ENCODE measurements around the gene PIAS4.

Gene PIAS4

DNA sequence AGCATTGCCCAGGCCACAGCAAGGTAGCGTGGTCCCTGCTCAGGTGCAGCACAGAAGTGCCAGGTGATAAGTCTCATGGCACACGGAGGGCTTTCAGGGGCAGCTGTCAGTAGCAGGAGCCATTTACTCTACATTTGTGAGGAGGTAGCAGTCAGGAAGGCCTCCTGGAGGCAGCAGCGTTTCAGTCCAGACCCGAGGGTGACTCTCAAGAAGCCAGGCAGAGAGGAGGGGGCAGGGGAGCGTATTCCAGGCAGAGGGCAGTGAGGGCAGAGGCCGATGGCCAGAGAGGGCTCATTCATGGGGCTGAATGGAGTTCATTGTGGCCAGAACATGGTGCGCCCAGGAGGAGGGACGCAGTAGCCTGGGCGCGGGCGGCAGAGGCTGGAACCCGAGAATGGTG, 8.9 kb downstream of the PIAS4 start:
- no peak overlapping the region for H3K4me3 Mint-ChIP-seq
- peaks cover 85% of the 10 kb centered on the region for H3K36me3 Mint-ChIP-seq (ENCODE audit: low read depth)
- intact Hi-C loops (cut with micrococcal nuclease), result no loop called here
- peaks cover 28% of the 10 kb centered on the region for H3K4me1 Mint-ChIP-seq (ENCODE audit: low read depth)
- H3K9me3 Mint-ChIP-seq, result no peaks in the 10 kb centered on the region
- H3K27me3 Mint-ChIP-seq, result no peaks in the 10 kb centered on the region
- H3K27ac Mint-ChIP-seq, result no peak overlapping the region

DNA sequence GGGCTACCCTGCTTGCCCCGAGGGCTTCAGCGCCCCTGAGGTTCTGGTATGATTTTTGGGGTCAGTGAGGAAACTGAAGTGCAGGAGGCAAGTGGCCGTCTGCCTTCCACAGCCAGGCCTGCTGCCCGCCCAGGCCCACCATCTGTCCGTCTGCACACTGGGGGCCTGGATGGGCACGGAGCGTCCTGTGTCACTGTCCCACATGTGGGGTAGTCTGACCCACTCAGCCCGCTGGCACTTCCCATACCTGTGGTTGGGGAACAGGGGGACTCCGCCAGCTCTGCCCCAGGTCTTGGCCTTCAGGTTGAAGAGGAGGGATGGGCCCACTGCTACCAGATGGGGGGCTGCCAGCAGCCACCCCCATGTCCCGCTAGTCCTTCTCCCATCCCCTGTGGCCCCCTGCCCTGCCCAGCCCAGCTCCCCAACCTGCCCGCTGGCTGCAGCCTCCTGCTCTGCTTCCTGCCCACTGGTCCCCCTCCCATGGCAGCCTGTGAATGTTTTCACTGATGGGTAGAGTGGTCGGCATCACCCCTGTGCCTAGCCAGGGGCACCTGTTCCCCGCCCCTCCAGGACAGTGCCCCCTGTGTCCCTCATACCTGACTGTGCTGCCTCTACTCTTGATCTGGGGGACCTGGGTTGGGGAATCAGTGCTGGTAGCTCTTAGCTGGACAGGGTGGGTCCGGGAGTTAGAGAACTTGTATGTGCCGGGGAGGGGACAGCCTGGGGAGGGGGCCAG, 9.5 kb downstream of the PIAS4 start:
- Mint-ChIP-seq H3K27ac (no peak overlapping the region), H3K36me3 (ENCODE audit: low read depth) (peaks cover 89% of the 10 kb centered on the region), H3K4me3 (no peak overlapping the region), H3K4me1 (ENCODE audit: low read depth) (peaks cover 27% of the 10 kb centered on the region), H3K27me3 (no peaks in the 10 kb centered on the region), H3K9me3 (no peaks in the 10 kb centered on the region)
- intact Hi-C loops (cut with micrococcal nuclease), result no loop called here

- H3K36me3 Mint-ChIP-seq (ENCODE audit: low read depth), result peaks cover 89% of the 10 kb centered on the region
- no peaks in the 10 kb centered on the region for H3K27me3 Mint-ChIP-seq
- no peaks in the 10 kb centered on the region for H3K9me3 Mint-ChIP-seq
- intact Hi-C loops (cut with micrococcal nuclease), result no loop called here
- H3K4me1 Mint-ChIP-seq (ENCODE audit: low read depth), result peaks cover 27% of the 10 kb centered on the region
- no peak overlapping the region for H3K27ac Mint-ChIP-seq
- no peak overlapping the region for H3K4me3 Mint-ChIP-seq
Measured at GRCh38 chr19:4018140-4018613, 10.6 kb downstream of the PIAS4 start.

GRCh38 chr19:4018775-4019504, 11.4 kb downstream of the PIAS4 start:
- Mint-ChIP-seq H3K4me1 (ENCODE audit: low read depth) (peaks cover 26% of the 10 kb centered on the region), H3K36me3 (ENCODE audit: low read depth) (peaks cover 89% of the 10 kb centered on the region), H3K4me3 (no peak overlapping the region), H3K9me3 (no peaks in the 10 kb centered on the region), H3K27ac (no peak overlapping the region), H3K27me3 (no peaks in the 10 kb centered on the region)
- intact Hi-C loops (cut with micrococcal nuclease), result no loop called here

DNA sequence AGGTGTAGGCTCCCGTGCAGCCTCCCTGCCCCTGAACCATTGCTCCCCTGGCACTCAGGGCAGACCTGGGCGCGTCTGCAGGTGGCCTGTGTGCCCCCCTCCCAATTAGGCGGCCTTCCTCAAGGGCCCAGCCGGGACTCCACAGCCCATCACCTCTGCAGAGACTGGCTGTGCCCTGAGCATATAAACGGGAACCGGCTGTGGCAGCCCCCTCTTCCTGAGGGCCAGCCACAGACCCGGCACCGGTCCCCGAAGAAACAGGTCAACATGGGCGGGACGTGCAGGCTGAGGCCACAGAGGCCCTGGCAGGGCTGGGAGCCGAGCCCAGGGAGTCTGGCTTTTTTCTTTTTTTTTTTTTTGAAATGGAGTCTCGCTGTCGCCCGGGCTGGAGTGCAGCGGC, 12.0 kb downstream of the PIAS4 start:
- H3K4me3 Mint-ChIP-seq, result no peak overlapping the region
- H3K27me3 Mint-ChIP-seq, result no peaks in the 10 kb centered on the region
- H3K9me3 Mint-ChIP-seq, result no peaks in the 10 kb centered on the region
- H3K27ac Mint-ChIP-seq, result no peak overlapping the region
- H3K4me1 Mint-ChIP-seq (ENCODE audit: low read depth), result peaks cover 20% of the 10 kb centered on the region
- intact Hi-C loops (cut with micrococcal nuclease), result no loop called here
- peaks cover 89% of the 10 kb centered on the region for H3K36me3 Mint-ChIP-seq (ENCODE audit: low read depth)

- H3K9me3 Mint-ChIP-seq, result no peaks in the 10 kb centered on the region
- no peaks in the 10 kb centered on the region for H3K27me3 Mint-ChIP-seq
- no peak overlapping the region for H3K27ac Mint-ChIP-seq
- intact Hi-C loops (cut with micrococcal nuclease), result no loop called here
- peaks cover 90% of the 10 kb centered on the region for H3K36me3 Mint-ChIP-seq (ENCODE audit: low read depth)
- H3K4me3 Mint-ChIP-seq, result no peak overlapping the region
- peaks cover under 1% of the 10 kb centered on the region for H3K4me1 Mint-ChIP-seq (ENCODE audit: low read depth)
Measured at GRCh38 chr19:4023600-4024398, 16.3 kb downstream of the PIAS4 start.

DNA sequence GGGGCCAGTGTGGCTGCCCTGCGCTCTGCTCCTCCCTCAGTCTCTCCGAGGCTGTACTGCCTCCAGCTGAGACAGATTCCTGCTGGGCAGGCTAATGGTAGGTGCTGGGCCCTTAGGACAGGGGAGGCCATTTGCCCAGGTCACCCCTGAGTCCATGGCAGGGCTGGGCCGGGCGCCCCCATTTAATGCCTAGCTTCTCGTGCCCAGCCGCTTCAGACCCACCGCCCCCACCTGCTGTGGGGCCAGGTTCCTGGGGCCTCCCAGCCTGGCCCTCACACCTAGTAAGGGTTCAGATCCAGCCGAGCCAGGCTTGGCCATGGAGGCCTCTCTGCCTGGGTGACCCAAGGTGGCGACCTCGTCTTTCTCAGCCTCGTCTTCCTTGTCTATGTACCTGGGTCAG, 17.8 kb downstream of the PIAS4 start:
- Mint-ChIP-seq H3K9me3 (no peaks in the 10 kb centered on the region), H3K4me1 (ENCODE audit: low read depth) (no peaks in the 10 kb centered on the region), H3K27ac (no peak overlapping the region), H3K36me3 (ENCODE audit: low read depth) (peaks cover 91% of the 10 kb centered on the region), H3K27me3 (no peaks in the 10 kb centered on the region), H3K4me3 (no peak overlapping the region)
- intact Hi-C loops (cut with micrococcal nuclease), result no loop called here

GRCh38 chr19:4027146-4027545, 19.6 kb downstream of the PIAS4 start:
- Mint-ChIP-seq H3K36me3 (ENCODE audit: low read depth) (peaks cover 100% of the 10 kb centered on the region), H3K4me1 (ENCODE audit: low read depth) (no peaks in the 10 kb centered on the region), H3K9me3 (no peaks in the 10 kb centered on the region), H3K27me3 (no peaks in the 10 kb centered on the region), H3K27ac (no peak overlapping the region), H3K4me3 (no peak overlapping the region)
- intact Hi-C loops (cut with micrococcal nuclease), result no loop called here

DNA sequence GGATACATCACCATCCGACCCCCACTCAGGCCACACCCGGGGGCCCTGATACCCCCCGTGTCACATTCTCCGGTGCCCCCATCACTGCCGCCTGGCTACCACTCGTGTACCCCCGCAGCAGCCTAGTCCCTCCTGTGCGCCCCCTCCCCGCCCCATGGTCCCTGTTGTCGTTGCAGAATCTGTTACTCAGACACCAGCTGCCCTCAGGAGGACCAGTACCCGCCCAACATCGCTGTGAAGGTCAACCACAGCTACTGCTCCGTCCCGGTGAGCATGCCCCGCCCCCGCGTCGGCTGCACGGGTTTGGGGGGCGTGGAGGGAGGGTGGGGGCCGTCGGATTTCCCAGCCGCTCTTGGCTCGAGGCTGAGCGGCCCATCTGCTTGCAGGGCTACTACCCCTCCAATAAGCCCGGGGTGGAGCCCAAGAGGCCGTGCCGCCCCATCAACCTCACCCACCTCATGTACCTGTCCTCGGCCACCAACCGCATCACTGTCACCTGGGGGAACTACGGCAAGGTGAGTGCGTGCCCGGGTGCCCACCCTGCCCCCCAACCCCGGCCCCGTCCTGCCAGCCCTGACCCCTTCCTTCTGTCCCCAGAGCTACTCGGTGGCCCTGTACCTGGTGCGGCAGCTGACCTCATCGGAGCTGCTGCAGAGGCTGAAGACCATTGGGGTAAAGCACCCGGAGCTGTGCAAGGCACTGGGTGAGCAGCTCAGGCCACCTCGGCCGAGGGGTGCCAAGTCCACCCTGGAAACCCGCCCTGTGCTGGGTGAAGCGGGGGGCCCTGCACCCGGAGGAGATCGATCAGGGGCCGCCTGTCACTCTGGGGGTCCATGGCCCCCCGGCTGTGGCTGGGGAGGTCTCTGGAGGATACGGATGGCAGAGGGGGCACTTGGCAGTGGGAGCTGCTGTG, 21.1 kb downstream of the PIAS4 start:
- H3K27me3 Mint-ChIP-seq, result no peaks in the 10 kb centered on the region
- no peak overlapping the region for H3K4me3 Mint-ChIP-seq
- H3K36me3 Mint-ChIP-seq (ENCODE audit: low read depth), result peaks cover 100% of the 10 kb centered on the region
- intact Hi-C loops (cut with micrococcal nuclease), result no loop called here
- H3K9me3 Mint-ChIP-seq, result no peaks in the 10 kb centered on the region
- no peaks in the 10 kb centered on the region for H3K4me1 Mint-ChIP-seq (ENCODE audit: low read depth)
- no peak overlapping the region for H3K27ac Mint-ChIP-seq

GRCh38 chr19:4029247-4029614, 21.7 kb downstream of the PIAS4 start:
- intact Hi-C loops (cut with micrococcal nuclease), result no loop called here
- Mint-ChIP-seq H3K36me3 (ENCODE audit: low read depth) (peaks cover 99% of the 10 kb centered on the region), H3K27me3 (no peaks in the 10 kb centered on the region), H3K27ac (no peak overlapping the region), H3K4me1 (ENCODE audit: low read depth) (no peaks in the 10 kb centered on the region), H3K4me3 (no peak overlapping the region), H3K9me3 (no peaks in the 10 kb centered on the region)

- Mint-ChIP-seq H3K27me3 (no peaks in the 10 kb centered on the region), H3K9me3 (no peaks in the 10 kb centered on the region), H3K27ac (no peak overlapping the region), H3K4me3 (no peak overlapping the region), H3K36me3 (ENCODE audit: low read depth) (peaks cover 94% of the 10 kb centered on the region), H3K4me1 (ENCODE audit: low read depth) (peaks cover 6% of the 10 kb centered on the region)
- intact Hi-C loops (cut with micrococcal nuclease), result no loop called here
Measured at GRCh38 chr19:4030552-4030951, 23.0 kb downstream of the PIAS4 start.

DNA sequence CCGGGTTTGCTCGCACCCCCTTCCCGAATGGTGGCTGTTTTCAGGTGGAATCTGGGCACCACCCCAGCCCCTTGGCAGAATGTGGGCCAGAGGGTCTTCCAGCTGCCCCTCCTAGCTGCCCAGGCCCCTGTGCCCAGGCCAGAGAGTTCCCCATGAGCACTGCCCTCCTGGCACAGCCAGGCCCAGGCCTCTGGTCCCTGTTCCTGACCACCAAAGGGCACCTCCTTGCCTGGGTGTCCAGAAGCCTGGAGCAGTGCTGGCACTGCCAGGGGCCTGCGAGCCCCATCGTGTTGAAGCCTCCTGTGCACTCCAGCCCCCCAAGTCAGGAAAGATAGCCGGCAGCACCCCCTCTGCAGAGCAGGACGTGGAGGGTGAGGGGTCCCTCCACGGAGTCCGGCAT, 23.4 kb downstream of the PIAS4 start:
- no peaks in the 10 kb centered on the region for H3K9me3 Mint-ChIP-seq
- H3K4me3 Mint-ChIP-seq, result no peak overlapping the region
- no peaks in the 10 kb centered on the region for H3K27me3 Mint-ChIP-seq
- H3K4me1 Mint-ChIP-seq (ENCODE audit: low read depth), result peaks cover 6% of the 10 kb centered on the region
- intact Hi-C loops (cut with micrococcal nuclease), result no loop called here
- H3K27ac Mint-ChIP-seq, result no peak overlapping the region
- H3K36me3 Mint-ChIP-seq (ENCODE audit: low read depth), result peaks cover 90% of the 10 kb centered on the region

GRCh38 chr19:4031420-4031819, 23.9 kb downstream of the PIAS4 start:
- Mint-ChIP-seq H3K4me3 (no peak overlapping the region), H3K36me3 (ENCODE audit: low read depth) (peaks cover 85% of the 10 kb centered on the region), H3K27ac (no peak overlapping the region), H3K4me1 (ENCODE audit: low read depth) (peaks cover 6% of the 10 kb centered on the region), H3K9me3 (no peaks in the 10 kb centered on the region), H3K27me3 (no peaks in the 10 kb centered on the region)
- intact Hi-C loops (cut with micrococcal nuclease), result no loop called here
